Stomach (tissue), 9 donors: Measurements from ENCODE around the gene WNT3. TPM values are rescaled to one million over a fixed set of nuclear protein-coding genes. Genes with fewer than 3 reads are reported as not detected.

ENCODE experiments used
- DNase-seq, 2 donors: peaks; one replicate each; pipeline versions ENCODE4 v3.0.0 to v3.0.0-alpha.2; 2013 to 2019
- H3K27ac ChIP-seq, 5 donors: fragments of 200-600 bp in 4 of 5; sonication (generic) in 4 of 5; one replicate each; pipeline ENCODE4 v1.5.1; 2013 to 2019; ENCODE audit warnings: mild to moderate bottlenecking in 1 of 5, moderate library complexity in 1 of 5
- H3K27me3 ChIP-seq, 3 donors: fragments of 200-600 bp; sonication (generic); one replicate each; pipeline ENCODE4 v1.5.1; 2017 to 2019; ENCODE audit warnings: mixed run types in 1 of 3
- H3K36me3 ChIP-seq, 4 donors: fragments of 200-600 bp; sonication (generic); 1 replicate in 3 of 4; 2 replicates in 1 of 4; pipeline ENCODE4 v1.5.1; 2016 to 2019
- H3K4me1 ChIP-seq, 4 donors: fragments of 200-600 bp; sonication (generic); one replicate each; pipeline ENCODE4 v1.5.1; 2016 to 2019
- H3K4me3 ChIP-seq, 4 donors: fragments of 200-600 bp; sonication (generic) in 3 of 4; one replicate each; pipeline ENCODE4 v1.5.1; 2016 to 2019; ENCODE audit warnings: mild to moderate bottlenecking in 1 of 4
- H3K9me3 ChIP-seq, 4 donors: fragments of 200-600 bp; sonication (generic); one replicate each; pipeline ENCODE4 v1.5.1; 2016 to 2019
- EP300 ChIP-seq: sonication (generic); formaldehyde crosslinking; IDR thresholded peaks from one replicate; pipeline ENCODE4 v1.6.1; 2017; ENCODE audit warnings: antibody characterized with exemption
- POLR2A ChIP-seq, 4 donors: fragments of 450-650 bp; IDR thresholded peaks; one replicate each; pipeline ENCODE4 v1.6.1; 2016; ENCODE audit warnings: antibody characterized with exemption in 4 of 4, control low read depth in 2 of 4, mild to moderate bottlenecking in 1 of 4, moderate library complexity in 1 of 4
- POLR2AphosphoS5 ChIP-seq, 3 donors: sonication (generic); formaldehyde crosslinking; IDR thresholded peaks; one replicate each; pipeline ENCODE4 v1.6.1; 2016; ENCODE audit warnings: antibody characterized with exemption in 3 of 3
- WGBS, 5 donors: extraction: QIAGEN DNeasy Blood & Tissue Kit in 3 of 5; methylation state at CpG; one replicate each; pipeline versions ENCODE4 v1.1.5 to v1.1.7; 2013 to 2018; 5-methylcytosine and 5-hydroxymethylcytosine counted together
- intact Hi-C: fragments of 100-400 bp; cut with DNase I; formaldehyde crosslinking; loops from one replicate; pipeline ENCODE4 v1.15.1; 2023; ENCODE audit warnings: low total_unique reads
- polyA plus RNA-seq, 3 donors: library from polyadenylated mRNA; stranded (reverse); fragments of 200-250 nt; gene quantifications; one replicate each; pipeline ENCODE4 v1.2.3, GENCODE V29; 2013
- total RNA-seq, 5 donors: library from RNA; depleted of rRNA; stranded (reverse); fragments of >200 nt; gene quantifications; one replicate each; pipeline versions ENCODE4 v1.1.0 to v1.2.3, GENCODE V29; 2014 to 2016
- TF ChIP-seq, protein P1 (sequence below), 7 experiments: fragments of 450-650 bp in 4 of 7; fragments of 200-600 bp in 3 of 7; sonication (generic) in 3 of 7; IDR thresholded peaks; one replicate each; pipeline ENCODE4 v1.5.1; 2016 to 2019; ENCODE audit warnings: antibody characterized with exemption in 7 of 7, control low read depth in 2 of 7, mild to moderate bottlenecking in 1 of 7
- donor health status: healthy with polysubstance abuse.
- donor health status: Bipolar disorder and iron deficiency.
- donor health status: healthy.

WNT3 gene
- total and polyA plus RNA-seq, 8 donors = 0.14 to 0.73 (median 0.34) TPM; not detected in 2

GRCh38 chr17:46787478-46787877, 31.0 kb downstream of the WNT3 start:
- TF ChIP-seq, protein P1, sequence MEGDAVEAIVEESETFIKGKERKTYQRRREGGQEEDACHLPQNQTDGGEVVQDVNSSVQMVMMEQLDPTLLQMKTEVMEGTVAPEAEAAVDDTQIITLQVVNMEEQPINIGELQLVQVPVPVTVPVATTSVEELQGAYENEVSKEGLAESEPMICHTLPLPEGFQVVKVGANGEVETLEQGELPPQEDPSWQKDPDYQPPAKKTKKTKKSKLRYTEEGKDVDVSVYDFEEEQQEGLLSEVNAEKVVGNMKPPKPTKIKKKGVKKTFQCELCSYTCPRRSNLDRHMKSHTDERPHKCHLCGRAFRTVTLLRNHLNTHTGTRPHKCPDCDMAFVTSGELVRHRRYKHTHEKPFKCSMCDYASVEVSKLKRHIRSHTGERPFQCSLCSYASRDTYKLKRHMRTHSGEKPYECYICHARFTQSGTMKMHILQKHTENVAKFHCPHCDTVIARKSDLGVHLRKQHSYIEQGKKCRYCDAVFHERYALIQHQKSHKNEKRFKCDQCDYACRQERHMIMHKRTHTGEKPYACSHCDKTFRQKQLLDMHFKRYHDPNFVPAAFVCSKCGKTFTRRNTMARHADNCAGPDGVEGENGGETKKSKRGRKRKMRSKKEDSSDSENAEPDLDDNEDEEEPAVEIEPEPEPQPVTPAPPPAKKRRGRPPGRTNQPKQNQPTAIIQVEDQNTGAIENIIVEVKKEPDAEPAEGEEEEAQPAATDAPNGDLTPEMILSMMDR (IDR thresholded peaks at IDR 0.05) = no peak
- no peak for TF ChIP-seq POLR2AphosphoS5 (IDR thresholded peaks at IDR 0.05)
- TF ChIP-seq POLR2A (IDR thresholded peaks at IDR 0.05) = no peak
- H3K36me3 ChIP-seq = no peaks in the 10 kb centered on the region
- intact Hi-C loops = no loop called here
- H3K4me3 ChIP-seq = no peak overlapping the region
- no peak for DNase-seq
- H3K27me3 ChIP-seq = peaks cover 0 to 39% (median 0%) of the 10 kb centered on the region in 3 donors
- H3K4me1 ChIP-seq = no peaks in the 10 kb centered on the region
- WGBS, 5 donors = 91 to 96% (median 95%) methylated on average over 12 to 13 of the region's 13 CpGs
- H3K27ac ChIP-seq = no peak overlapping the region
- H3K9me3 ChIP-seq = peaks cover 0 to 10% (median 0%) of the 10 kb centered on the region in 4 donors

- H3K4me3 ChIP-seq = no peak overlapping the region
- H3K9me3 ChIP-seq = peaks cover 0 to 10% (median 0%) of the 10 kb centered on the region in 4 donors
- peak in 1 of 2 donors; percentile 17 for DNase-seq
- intact Hi-C loops = no loop called here
- no peaks in the 10 kb centered on the region for H3K36me3 ChIP-seq
- TF ChIP-seq EP300 = no peak
- no peak for TF ChIP-seq POLR2A (IDR thresholded peaks at IDR 0.05)
- TF ChIP-seq, protein P1 (IDR thresholded peaks at IDR 0.05) = no peak
- no peak for TF ChIP-seq POLR2AphosphoS5 (IDR thresholded peaks at IDR 0.05)
- H3K27me3 ChIP-seq = peaks cover 0 to 21% (median 0%) of the 10 kb centered on the region in 3 donors
- WGBS, 5 donors = 40 to 49% (median 42%) methylated on average over 7 of the region's 7 CpGs
- no peaks in the 10 kb centered on the region for H3K4me1 ChIP-seq
- no peak overlapping the region for H3K27ac ChIP-seq
Measured at GRCh38 chr17:46785696-46786095, 32.8 kb downstream of the WNT3 start.

DNA sequence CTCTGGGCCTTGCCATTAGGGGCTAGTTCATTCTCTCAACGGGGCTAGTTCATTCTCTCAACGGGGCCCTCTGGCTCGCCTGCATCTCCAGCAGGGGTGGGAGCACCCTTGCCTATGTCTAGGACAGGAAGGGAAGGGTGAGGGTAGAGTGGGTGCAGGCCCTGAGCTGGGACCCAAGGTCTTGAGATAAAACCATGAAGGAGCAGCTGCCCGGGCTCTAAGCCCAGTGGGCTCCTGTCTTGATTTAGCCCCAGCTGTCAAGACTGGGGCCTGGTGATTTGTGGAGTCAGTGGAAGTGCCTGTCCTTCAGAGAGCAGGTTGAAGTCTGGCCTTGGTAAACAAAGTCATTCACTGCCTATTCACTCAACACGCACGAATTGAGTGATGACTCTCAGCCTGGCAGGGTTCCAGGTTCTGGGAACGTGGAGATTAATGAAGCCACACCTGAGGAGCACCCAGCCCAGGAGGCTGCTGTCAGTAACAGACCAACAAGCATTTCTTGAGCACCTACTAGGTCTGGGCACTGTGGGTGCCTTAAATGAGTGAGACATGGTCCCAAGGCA, 35.4 kb downstream of the WNT3 start:
- Histone ChIP-seq H3K4me3 (no peak overlapping the region), H3K36me3 (no peaks in the 10 kb centered on the region), H3K27ac (no peak overlapping the region), H3K27me3 (peaks cover 0 to 17% (median 0%) of the 10 kb centered on the region in 3 donors), H3K4me1 (no peaks in the 10 kb centered on the region), H3K9me3 (no peaks in the 10 kb centered on the region)
- WGBS, 5 donors = 42 to 56% (median 47%) methylated on average over 6 to 7 of the region's 7 CpGs
- TF ChIP-seq POLR2A (IDR thresholded peaks at IDR 0.05) (no peak), EP300 (no peak), POLR2AphosphoS5 (IDR thresholded peaks at IDR 0.05) (no peak)
- TF ChIP-seq, protein P1 (IDR thresholded peaks at IDR 0.05) = no peak
- intact Hi-C loops = no loop called here
- peak; percentile 67 to 76 for DNase-seq

- Histone ChIP-seq H3K27ac (no peak overlapping the region), H3K4me1 (no peaks in the 10 kb centered on the region), H3K36me3 (no peaks in the 10 kb centered on the region), H3K4me3 (no peak overlapping the region), H3K9me3 (no peaks in the 10 kb centered on the region), H3K27me3 (peaks cover 0 to 24% (median 0%) of the 10 kb centered on the region in 3 donors)
- 48 to 63% (median 57%) methylated on average over 5 to 9 of the region's 9 CpGs for WGBS, 5 donors
- intact Hi-C loops = no loop called here
- TF ChIP-seq POLR2A (IDR thresholded peaks at IDR 0.05) (no peak), POLR2AphosphoS5 (IDR thresholded peaks at IDR 0.05) (peak in 1 of 3 donors; percentile 13), EP300 (no peak)
- TF ChIP-seq, protein P1 (IDR thresholded peaks at IDR 0.05) = peak in 5 of 7 experiments; percentile 30 to 65 (median 46)
- DNase-seq = peak; percentile 60 to 65
Measured at GRCh38 chr17:46782250-46782953, 36.1 kb downstream of the WNT3 start.
